ENCODE results near the gene ENPEP. TPM values are rescaled to one million over a fixed set of nuclear protein-coding genes. Genes with fewer than 3 reads are reported as not detected.

The ENPEP gene
- total RNA-seq, 1 donor from 2014 or later: 1.7 TPM

- Histone ChIP-seq H3K36me3 (no peaks in the 10 kb centered on the region), H3K4me3 (peak overlapping the region; percentile 39 to 62), H3K4me1 (no peaks in the 10 kb centered on the region), H3K27ac (no peak overlapping the region), H3K9me3 (no peaks in the 10 kb centered on the region), H3K27me3 (no peaks in the 10 kb centered on the region)
- TF ChIP-seq CTCF (IDR thresholded peaks at IDR 0.05): peak; percentile 32 to 64 (median 63)
- DNase-seq (ENCODE audit: low spot score in 2 of 2): peak; percentile 9 to 75
- intact Hi-C loops (cut with DNase I): loop anchor here (10.0 kb wide), 2 partner anchors 202 to 312 kb away; no protein-coding TSS in a partner anchor
Observed at GRCh38 chr4:110516106-110516922, 40.4 kb downstream of the ENPEP start.

GRCh38 chr4:110518889-110519490 lies 43.0 kb downstream of the ENPEP start:
- Histone ChIP-seq H3K27me3 (no peaks in the 10 kb centered on the region), H3K36me3 (no peaks in the 10 kb centered on the region), H3K4me3 (no peak overlapping the region), H3K9me3 (no peaks in the 10 kb centered on the region), H3K27ac (no peak overlapping the region), H3K4me1 (no peaks in the 10 kb centered on the region)
- TF ChIP-seq CTCF (IDR thresholded peaks at IDR 0.05): peak; percentile 26 to 60 (median 37)
- DNase-seq (ENCODE audit: low spot score in 2 of 2): no peak
- intact Hi-C loops (cut with DNase I): loop anchor here (10.0 kb wide), 2 partner anchors 204 to 314 kb away; no protein-coding TSS in a partner anchor

DNA sequence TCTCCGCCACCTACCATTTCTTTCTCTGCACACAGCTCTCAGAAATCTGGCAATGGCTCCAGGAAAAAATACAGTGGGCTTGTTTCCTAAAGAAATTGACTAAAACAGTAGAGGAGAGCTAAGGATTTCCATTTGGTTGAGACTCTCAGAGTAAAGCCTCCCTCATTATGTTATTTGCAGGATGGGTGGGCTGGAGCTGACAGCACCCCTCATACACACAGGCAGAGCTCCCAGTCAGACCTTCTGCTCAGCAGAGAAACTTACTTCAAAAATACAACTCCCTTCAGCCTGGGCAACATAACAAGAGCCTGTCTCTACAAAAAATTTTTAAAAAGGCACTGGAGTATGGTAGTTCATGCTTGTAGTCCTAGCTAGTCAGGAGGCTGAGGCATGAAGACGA lies 44.9 kb downstream of the ENPEP start:
- no peak for TF ChIP-seq CTCF (IDR thresholded peaks at IDR 0.05)
- Histone ChIP-seq H3K27ac (no peak overlapping the region), H3K27me3 (no peaks in the 10 kb centered on the region), H3K9me3 (no peaks in the 10 kb centered on the region), H3K36me3 (no peaks in the 10 kb centered on the region), H3K4me1 (no peaks in the 10 kb centered on the region), H3K4me3 (no peak overlapping the region)
- intact Hi-C loops (cut with DNase I): no loop called here
- no peak for DNase-seq (ENCODE audit: low spot score in 2 of 2)

DNA sequence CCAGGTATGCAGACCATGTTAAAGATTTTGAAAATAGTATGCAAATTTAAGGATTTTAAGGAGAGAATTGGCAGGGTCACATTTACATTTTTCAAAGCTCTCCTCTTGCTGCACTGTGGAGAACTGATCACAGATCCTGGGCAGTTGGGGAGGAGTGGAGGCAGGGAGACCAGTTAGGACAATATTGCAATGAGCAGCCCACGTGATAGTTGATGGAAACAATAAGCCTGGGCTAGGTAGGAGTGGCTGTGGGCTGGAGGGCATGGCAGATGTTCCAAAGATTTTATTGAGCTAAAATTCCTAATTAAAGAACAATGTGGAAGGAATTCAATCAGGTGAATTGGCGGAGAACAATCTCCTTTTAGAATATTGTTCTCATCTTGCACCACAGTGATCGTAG lies 50.6 kb downstream of the ENPEP start:
- H3K4me1 ChIP-seq: no peaks in the 10 kb centered on the region
- H3K27ac ChIP-seq: no peak overlapping the region
- no peak overlapping the region for H3K4me3 ChIP-seq
- no peak for TF ChIP-seq CTCF (IDR thresholded peaks at IDR 0.05)
- intact Hi-C loops (cut with DNase I): no loop called here
- H3K27me3 ChIP-seq: no peaks in the 10 kb centered on the region
- no peaks in the 10 kb centered on the region for H3K36me3 ChIP-seq
- no peaks in the 10 kb centered on the region for H3K9me3 ChIP-seq
- no peak for DNase-seq (ENCODE audit: low spot score in 2 of 2)

DNA sequence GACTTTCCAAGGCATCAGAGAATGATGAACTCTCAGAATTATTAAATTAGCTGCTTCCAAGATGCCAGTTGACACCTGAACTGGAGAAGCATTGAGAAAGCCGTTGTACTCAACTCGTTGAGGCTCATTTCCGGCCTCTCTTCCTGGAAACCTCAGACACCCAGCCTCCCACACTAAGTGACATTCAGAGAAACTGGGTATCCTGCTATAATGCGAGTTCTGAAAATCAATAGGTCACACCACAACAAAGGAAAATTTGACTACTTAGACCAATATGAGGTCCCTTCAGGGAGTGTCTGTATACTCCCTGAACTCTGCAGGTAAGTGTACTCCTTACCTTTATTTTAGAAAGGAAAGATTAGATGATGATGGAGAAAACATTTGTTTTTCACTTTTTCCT lies 51.2 kb downstream of the ENPEP start:
- no peak for DNase-seq (ENCODE audit: low spot score in 2 of 2)
- no peak for TF ChIP-seq CTCF (IDR thresholded peaks at IDR 0.05)
- intact Hi-C loops (cut with DNase I): no loop called here
- Histone ChIP-seq H3K36me3 (no peaks in the 10 kb centered on the region), H3K27ac (no peak overlapping the region), H3K27me3 (no peaks in the 10 kb centered on the region), H3K4me1 (no peaks in the 10 kb centered on the region), H3K9me3 (no peaks in the 10 kb centered on the region), H3K4me3 (no peak overlapping the region)

Data from ascending aorta (tissue), 2 donors.